Left lobe of liver (tissue), 2 donors: Measurements from ENCODE around the gene APCDD1. TPM values are rescaled to one million over a fixed set of nuclear protein-coding genes. Genes with fewer than 3 reads are reported as not detected.

Experiments used
- ATAC-seq: fragments of 200-7000 bp; cut with Tn5 transposase; one replicate; pipeline ENCODE4 v1.9.1; 2020; ENCODE audit warnings: mild to moderate bottlenecking, moderate library complexity
- DNase-seq: peaks from one replicate; pipeline ENCODE4 v3.0.0-alpha.2; 2020; ENCODE audit warnings: low spot score
- total RNA-seq: library from RNA; stranded (reverse); gene quantifications from one replicate; pipeline ENCODE4 v1.2.1, GENCODE V29; 2021
- donor health status: DM: no; HTN: no; CAD: no; lungs with moderate emphysema.
- donor health status: DM: no; HTN: yes; CAD: no.

APCDD1 gene
- total RNA-seq, 1 donor from 2014 or later = 0.58 TPM

DNA sequence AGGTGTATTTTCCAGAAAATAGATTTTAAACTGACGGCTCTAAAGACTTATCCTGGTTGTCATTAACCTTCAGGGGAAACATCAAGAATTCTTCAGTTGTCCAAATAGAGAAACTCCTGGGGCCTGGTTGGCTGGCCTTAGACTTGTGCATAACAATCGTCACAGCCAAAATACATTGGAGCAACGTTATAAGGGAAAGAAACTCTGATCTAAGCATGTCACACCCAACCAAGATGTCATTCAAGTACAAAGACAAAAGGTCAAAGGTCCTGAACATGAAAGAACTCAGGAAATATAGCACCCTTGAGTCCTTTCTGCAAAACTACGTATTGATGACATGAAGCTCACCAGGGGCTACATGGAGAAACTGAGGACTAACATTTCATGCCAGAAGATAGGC lies 23.8 kb upstream of the APCDD1 start:
- DNase-seq (no peak), ATAC-seq (no peak)

DNA sequence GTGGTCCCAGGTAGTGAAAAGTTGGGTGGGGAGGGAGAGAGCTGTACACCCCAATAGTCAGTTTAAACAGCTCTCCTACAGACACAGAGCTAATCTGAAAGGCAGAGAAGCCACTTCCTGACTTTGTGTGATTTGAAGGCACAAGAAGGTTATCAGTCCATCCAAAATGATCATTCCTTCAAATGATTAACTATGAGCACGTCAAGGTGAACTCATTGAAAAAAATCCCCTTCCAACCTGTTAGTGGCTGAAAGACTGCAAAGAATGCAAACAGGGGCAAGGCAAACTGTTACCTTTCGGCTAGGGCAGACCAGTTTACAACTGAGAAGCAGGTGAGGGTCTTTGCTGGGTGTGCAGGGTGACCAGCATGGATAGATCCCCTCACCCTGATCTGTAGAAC lies 22.8 kb upstream of the APCDD1 start:
- no peak for DNase-seq
- no peak for ATAC-seq

DNA sequence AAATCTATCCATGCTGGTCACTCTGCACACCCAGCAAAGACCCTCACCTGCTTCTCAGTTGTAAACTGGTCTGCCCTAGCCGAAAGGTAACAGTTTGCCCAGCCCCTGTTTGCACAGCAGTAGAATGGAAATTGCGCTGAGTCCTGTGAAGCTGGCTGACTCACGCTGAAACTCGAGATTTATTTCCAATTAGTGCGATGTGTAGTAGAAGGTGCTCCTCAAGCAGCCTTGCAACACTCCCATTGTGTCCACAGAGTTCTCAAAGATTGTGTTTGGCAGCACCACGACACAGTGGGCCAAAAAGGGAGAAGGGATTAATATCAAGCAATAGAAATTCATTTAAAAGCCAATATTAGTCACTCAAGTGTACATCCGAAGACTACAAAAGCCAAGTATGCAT lies 21.7 kb upstream of the APCDD1 start:
- no peak for ATAC-seq
- DNase-seq = no peak

DNA sequence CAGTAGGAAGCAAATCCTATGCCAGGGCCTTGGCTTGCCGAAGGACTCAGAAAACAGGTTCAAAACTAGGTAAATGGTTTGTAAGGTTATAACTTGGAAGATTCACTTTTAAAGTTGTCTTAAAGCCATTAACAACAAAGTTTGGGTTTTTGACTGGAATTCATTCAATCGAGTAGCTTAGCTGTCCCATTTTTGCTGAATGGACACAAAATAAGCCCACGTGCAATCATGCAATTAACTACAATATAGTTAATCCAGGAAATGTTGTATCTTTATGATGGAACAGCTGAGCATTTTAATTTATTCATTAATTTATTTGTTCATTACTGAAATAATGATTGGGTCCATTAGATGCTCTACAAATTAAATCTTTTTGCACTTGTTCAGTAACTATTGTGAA lies 18.3 kb upstream of the APCDD1 start:
- ATAC-seq = no peak
- DNase-seq = no peak

DNA sequence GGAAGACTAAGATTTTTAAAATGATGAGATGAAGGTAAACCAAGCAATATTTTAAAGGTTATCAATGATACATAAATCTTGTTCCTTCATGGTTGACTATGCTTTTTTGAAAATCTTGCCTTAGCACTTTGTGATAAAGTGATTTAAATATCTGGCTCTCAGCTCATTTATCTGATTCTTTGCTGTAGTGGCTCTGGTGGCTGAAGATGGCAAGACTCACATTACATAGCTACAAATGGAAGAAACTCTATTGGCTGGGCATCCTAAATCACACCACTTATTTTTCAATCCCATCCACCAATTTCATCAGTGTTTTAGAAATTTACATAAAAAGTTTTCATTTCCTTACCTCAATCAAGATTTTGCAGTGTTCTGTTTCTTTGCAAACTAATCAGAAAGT lies 16.6 kb upstream of the APCDD1 start:
- ATAC-seq (peak; percentile 53), DNase-seq (no peak)

DNA sequence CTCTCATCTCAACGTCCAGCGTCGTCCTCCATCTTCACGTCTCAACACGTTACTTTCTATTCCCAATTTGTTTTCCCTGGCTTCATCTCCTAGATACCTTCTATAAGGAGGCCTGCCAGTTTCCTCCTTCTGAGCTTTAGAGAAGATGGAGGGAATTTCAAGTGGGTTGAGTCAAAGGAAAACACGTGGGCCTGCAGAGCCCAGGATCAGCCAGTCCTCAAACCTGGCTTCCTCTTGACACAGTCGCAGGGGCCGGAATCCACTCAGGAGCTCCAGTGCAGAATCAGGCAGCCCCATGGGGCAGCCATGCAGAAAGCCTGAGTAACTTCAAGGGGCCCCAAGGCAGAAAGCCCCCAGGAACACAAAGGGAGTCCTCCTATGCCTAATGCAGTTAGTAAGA lies 14.5 kb upstream of the APCDD1 start:
- ATAC-seq (no peak), DNase-seq (no peak)

DNA sequence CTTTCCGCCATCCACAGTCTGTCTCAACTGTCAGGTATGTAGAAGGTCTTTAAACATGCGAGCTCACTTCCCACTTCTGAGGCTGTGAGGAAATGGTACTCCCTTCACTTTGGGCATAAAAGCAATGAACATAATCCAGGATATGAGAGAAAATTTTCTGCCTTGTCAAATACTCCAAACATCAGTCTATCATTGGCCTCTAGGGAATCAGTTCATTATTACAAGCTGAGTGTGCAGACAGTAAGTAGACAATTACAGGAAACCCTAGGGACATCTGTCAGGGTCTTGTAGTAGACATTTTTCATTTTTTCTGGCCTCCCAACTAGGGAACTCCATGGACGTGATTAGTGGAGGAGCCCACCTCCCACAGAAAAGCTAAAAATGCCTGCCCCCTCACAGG lies 13.6 kb upstream of the APCDD1 start:
- ATAC-seq (no peak), DNase-seq (no peak)

DNA sequence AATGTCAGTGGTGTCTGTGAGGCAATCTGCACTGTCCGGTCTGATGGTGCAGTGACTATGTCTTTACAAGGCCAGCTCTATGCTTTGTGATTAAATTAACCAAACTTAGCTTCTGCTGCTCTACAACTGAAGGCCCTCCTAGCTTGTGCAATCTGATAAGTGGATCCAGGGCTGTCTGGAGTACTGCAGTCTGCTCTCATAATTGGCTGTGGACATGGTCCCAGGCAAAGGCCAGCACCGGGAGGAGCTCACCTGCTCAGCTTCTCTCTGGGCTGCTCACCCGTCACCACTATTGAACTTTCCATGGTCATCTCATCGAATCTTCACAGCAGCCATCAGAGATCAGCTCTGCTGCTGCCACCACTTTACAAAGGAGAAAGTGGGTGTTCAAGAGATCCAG lies 13.0 kb upstream of the APCDD1 start:
- DNase-seq = no peak
- ATAC-seq = no peak

DNA sequence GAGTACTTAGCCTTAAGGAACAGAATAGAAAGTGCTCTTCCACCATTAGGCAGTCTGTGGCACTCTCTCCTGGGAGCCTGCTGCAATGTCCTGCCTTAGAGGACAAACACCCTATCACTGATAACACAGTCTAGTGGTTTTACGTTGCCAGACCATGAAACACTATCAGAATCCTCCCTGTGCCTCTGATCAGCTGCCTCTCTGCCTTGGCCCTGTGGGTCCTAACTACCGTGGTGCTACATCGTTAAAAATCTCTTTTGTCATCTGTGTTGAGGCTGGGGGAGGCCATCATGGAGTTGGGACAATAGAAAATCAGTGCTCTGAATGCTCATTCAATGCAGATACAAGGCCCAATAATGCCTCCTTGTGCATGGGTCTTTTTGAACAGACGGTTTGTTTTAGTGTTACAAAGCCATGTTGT lies 11.9 kb upstream of the APCDD1 start:
- ATAC-seq (no peak), DNase-seq (no peak)

DNA sequence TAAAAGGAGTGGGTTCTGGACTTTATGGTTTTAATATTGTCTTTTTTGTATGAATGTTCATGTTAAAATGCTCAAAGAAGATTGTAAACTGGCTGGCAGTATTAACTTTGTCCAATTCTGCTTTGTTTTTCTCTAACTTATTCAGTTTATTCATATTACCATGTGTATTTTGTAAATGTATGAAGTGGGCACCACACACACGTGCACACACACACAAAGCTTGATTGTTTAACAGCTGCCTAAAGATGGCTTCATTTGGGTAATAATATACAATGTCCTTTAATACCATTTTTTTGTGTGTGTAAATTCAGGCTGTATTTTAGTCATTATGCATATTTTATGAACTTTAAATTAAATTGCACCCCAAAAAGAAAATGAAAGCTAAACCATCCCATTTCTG lies 11.4 kb upstream of the APCDD1 start:
- ATAC-seq = no peak

DNA sequence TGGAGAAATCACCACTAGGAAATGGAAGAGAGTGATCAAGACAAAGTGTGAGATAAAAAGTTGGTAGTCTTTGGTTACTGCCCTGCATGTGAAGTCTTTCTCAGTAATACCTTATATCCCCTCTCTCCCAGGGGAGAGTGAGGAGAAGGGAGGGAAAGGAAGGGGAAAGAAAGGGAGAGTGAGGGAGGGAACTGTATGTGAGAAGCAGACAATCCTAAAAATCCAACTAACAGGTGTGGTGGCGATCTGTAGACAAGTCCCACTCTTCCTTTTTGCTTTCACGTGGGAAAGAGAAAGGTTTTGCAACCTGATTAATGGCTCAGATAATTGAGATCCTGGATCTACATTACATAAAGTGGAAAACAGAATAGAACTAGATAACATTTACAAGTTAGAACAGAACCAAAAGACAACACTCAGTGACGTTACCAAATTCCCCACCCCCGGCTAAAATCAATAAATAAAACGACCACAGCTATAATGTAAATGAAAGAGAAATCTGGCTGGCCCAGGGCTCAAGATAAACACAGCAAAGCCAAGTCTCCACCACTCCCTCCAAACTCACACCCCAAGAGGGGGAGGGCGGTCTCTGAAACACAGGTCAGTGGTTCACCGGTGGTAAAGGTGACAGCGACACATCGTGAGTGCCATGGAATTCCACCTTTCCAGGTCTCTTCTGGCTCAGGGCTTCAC lies 10.0 kb upstream of the APCDD1 start:
- ATAC-seq = no peak
- DNase-seq = no peak

More for the DNA sequence above, 11.4 kb upstream of the APCDD1 start:
- DNase-seq = no peak

DNA sequence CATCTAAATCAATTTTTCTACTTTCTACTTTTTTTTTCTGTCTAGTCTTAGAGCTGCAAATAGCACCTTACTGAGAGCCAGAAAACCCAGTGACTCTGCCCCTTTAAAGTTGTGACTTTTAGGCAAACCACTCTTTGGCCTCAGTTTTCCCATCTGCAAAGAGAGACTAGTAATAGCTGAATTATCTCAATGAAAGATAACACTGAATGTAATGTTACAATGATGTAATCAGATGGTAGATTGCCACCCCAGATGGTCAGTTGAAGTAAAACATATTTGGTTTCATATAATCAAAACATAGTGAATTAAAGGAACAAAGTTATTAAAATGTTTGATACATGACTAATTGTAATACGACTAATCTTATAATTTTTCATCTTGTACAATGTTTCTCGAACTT lies 5.0 kb upstream of the APCDD1 start:
- ATAC-seq = no peak

DNA sequence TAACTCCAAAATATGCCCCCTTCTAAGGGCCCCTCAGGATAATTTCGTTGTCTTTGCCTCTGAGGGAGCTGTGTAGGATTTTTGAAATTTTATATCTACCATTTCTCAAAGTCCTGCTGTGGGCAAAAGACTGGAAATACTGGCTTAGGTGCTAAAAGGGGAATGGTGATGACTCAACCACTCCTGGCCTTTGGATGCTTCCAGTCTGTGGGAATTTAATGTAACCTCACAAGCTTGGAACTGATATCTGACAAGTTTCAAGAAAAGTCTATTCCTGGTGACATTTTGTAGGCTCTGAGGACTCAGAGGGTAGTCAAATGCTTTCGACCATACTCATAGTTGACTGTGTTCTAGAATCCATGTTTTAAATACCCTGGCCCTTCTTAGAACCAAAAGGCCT lies 3.4 kb upstream of the APCDD1 start:
- ATAC-seq (no peak), DNase-seq (no peak)

More for the DNA sequence above, 5.0 kb upstream of the APCDD1 start:
- no peak for DNase-seq

DNA sequence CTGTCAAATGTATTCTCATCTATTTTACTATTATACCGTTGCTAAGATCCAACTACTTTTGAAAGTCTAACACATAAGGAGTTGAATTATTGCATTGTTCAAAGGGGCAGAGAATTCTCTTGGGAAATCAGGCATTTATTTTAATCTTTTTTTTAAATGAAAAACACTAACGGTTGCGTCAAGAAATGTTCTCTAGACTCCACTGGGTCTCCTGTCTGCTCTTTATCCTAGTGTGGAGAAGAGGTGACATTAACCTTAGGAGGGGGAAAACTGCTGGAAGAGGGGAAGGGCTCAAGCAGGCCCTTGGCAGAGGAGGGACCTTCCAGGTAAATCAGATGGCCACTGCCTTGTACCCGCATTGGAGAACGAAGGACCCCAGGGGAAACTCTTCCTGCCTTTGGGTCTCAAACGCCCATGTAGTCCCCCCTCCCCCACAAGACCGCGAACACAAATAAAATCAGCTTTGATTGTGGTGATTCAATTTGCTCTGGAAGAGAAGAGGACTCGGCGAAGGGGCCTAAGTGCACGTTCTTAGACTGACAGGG lies 1.1 kb upstream of the APCDD1 start:
- ATAC-seq (no peak), DNase-seq (no peak)

DNA sequence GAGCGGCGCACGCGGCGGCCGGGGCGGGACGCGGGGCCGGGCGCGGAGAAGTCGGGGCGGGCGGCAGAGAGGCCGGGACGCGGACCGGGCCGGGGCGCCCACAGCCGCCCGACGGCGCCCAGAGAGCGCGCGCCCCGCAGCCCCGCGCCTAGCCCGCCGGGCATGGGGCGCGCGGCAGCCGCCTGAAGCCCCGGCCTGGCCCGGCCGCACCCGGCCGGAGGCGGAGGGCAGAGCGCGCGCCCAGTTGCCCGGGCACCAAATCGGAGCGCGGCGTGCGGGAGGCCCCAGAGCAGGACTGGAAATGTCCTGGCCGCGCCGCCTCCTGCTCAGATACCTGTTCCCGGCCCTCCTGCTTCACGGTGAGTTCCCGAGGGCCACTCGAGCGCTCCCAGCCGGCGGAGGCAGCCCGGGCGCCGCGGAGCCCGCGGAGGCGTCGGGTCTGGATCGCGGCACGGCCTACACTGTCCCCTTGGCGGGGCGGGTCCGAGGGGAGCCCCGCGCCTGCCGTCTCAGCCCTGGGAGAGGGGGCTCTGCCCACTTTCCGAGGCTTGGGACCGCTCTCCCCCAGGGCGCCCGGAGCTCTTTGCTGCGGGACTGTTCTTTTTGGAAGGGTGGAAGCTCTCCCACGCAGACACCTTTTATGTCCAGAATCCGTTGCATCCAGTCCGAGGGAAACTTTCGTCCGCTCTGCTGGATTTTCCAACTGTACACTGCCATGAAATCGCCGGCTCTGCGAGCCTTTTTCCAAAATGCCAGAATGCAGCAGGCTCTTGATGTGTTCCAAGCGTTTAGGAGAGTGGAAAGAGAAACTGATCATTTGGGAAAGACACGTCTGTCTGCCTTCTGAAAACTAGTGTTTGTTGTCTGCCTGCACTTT lies 484 bp downstream of the APCDD1 start:
- ATAC-seq (peak; percentile 65), DNase-seq (no peak)

DNA sequence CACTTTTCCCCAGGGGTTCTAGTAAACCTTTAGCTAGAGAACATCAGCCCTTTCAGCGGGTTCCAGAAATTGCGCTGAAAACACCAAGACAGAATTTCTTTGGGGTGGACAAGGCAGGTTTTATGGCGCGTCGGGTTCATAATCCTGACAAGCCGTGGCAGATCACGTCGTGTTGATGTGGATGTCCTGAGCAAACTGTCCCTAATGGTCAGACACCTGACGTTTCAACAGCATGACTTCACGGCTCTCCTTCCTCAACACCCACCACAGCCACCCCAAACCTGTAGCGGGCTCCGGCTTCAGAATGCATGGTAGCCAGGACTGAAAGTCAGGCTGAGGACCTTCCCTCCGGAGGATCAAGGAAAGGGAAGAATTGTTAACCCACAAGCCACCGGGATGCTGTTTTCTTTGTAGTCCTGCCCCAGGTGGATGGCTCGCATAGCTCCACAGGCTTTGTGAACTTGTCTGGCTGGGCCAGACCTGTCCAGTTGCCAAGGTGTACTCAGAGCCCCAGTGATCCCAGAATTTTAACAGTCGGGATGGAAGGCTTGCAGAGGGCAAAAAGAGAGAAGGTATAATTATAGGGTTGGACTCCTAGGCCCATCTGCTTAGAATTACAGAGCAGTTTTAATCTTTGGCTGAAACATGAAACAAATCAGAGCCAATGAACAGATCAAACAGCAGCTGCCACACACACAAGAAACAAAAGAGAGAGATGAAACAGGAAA lies 1.5 kb downstream of the APCDD1 start:
- no peak for DNase-seq
- no peak for ATAC-seq

DNA sequence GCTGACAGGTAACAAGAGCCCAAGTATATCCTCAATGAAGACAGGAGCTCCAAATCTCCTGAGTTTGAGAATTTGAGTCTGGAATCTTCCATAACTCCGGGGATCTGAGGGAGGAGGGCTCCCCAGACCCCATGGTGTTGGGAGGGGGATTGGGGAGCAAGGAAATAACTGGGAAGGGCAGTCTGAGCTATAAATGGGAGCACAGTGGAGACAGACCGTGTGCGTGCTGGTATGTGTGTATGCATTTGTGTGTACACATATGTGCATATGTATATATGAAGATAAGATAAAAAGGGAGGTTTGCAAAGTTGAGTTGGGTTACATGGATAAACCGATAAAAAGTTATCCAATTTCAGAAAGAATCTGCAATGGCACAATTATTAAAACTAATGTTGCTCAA lies 2.3 kb downstream of the APCDD1 start:
- DNase-seq (no peak), ATAC-seq (no peak)

DNA sequence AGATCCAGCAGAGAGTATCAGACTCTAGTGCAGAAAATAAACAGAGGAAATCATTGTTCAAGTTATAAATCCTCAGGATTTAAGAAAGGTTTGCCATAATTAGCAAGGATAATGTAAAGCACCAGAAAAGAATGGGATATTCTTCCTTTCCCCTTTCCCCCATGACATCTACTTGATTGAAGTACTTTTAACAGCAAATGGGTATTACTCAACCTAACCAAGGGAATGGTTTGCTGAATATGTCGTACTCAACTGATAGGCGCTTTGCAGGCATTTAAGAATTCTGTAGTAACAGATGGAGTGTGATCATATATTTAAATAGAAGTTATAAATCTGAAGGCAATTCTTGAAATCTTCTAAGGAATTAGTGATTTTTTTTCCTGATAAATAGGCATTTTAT lies 2.7 kb downstream of the APCDD1 start:
- DNase-seq (no peak), ATAC-seq (no peak)

DNA sequence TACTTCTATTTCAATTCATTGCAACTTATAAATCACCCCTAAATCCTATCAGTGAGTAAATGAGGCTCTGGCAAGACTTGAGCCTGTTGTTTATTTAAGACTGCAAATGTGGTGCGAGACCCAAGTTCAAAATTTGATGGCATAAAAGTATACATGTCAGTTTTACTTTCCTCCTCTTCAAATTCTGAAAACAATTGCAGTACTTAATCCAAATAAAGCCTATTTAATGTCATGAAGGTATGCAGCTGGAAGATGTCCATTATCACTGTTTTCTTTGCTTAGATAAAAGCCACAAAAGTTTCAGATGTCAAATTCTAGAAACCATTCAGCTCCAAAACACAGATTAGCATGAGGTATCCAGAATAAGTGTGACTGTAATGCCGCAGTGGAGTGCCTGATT lies 3.3 kb downstream of the APCDD1 start:
- no peak for ATAC-seq
- no peak for DNase-seq

DNA sequence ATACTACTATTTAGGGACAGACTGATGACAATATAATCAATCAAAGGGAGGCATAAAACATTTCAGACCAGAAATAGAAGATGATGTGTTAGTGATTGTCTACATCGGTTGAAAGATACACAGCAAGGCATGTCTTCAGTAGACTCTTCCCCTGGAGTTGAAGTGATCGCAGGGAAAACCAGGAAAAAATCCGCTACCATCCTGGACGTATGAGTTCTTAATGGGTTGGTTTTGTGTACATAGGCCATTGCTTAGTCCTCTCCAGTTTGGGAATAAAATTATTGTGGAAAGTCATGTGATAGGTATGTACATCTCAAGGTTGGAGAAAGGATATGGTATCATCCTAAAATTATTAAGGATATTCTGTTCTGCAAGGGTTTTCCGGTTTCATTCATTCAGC lies 4.3 kb downstream of the APCDD1 start:
- DNase-seq (no peak), ATAC-seq (no peak)

DNA sequence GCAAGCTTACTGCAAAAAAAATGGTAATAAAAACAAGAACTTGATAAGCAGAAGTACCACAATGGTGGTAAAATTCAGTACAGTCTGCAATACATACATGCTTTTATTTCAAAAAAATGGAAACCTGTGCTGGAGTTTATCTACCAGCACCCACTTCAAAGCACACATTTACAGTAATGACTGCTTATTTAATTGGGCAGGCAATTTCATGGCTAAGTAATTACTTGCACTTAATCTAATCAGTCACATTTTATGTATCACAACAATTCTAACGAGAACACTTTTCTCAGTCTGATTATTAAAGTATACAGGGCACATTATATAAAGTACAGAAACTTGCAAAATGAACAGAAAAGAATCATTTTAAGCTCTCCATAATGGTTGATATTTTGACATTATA lies 5.2 kb downstream of the APCDD1 start:
- DNase-seq (no peak), ATAC-seq (no peak)
